H1 (cell line): ENCODE data around the gene ATP9B. TPM values are rescaled to one million over a fixed set of nuclear protein-coding genes. Genes with fewer than 3 reads are reported as not detected.

Experiments used
- CTCF ChIA-PET: fragments of 300-600 bp; sonication (Branson Sonifier 250); formaldehyde crosslinking; loops from one replicate; lab custom pipeline; 2021; ENCODE audit not compliant: partially characterized antibody; lab: Charles Lee
- POLR2A ChIA-PET: fragments of 300-600 bp; sonication (Branson Sonifier 250); formaldehyde crosslinking; loops from one replicate; lab custom pipeline; 2021; ENCODE audit warnings: inconsistent platforms; ENCODE audit not compliant: partially characterized antibody; lab: Charles Lee
- DNase-seq, 2 experiments: peaks; one replicate each; pipeline versions ENCODE4 v3.0.0 to v3.0.0-alpha.2; 2010 to 2022; ENCODE audit warnings: low spot score in 2 of 2, low read depth in 1 of 2, mixed read lengths in 1 of 2
- FAIRE-seq: peaks from 2 replicates; lab custom pipeline; 2011; peaks lifted over from hg19 to GRCh38; lab: Jason Lieb, UNC
- H2AFZ ChIP-seq: 2 replicates; pipeline ENCODE4 v1.8.1; 2012; ENCODE audit warnings: low read length, inconsistent platforms
- H2AK5ac ChIP-seq: 2 replicates; pipeline ENCODE4 v1.6.1; 2013; ENCODE audit warnings: low read depth, low read length
- H2BK120ac ChIP-seq: replicated peaks from 2 replicates; pipeline ENCODE3; 2013; ENCODE audit warnings: low read depth, low read length, inconsistent platforms
- H2BK12ac ChIP-seq: 2 replicates; pipeline ENCODE4 v1.6.1; 2013; ENCODE audit warnings: low read depth, low read length
- H2BK15ac ChIP-seq: 2 replicates; pipeline ENCODE4 v1.6.1; 2013; ENCODE audit warnings: low read length
- H2BK20ac ChIP-seq: 2 replicates; pipeline ENCODE4 v1.6.1; 2013; ENCODE audit warnings: low read length
- H2BK5ac ChIP-seq: 2 replicates; pipeline ENCODE4 v1.6.1; 2013; ENCODE audit warnings: low read depth, low read length
- H3K14ac ChIP-seq: 2 replicates; pipeline ENCODE4 v1.6.1; 2013; ENCODE audit warnings: inconsistent platforms; ENCODE audit not compliant: insufficient read length
- H3K18ac ChIP-seq: 2 replicates; pipeline ENCODE4 v1.6.1; 2013; ENCODE audit warnings: low read length; ENCODE audit errors: extremely low read depth
- H3K23ac ChIP-seq: 2 replicates; pipeline ENCODE4 v1.6.1; 2013; ENCODE audit warnings: inconsistent platforms; ENCODE audit not compliant: insufficient read length
- H3K23me2 ChIP-seq: 2 replicates; pipeline ENCODE4 v1.6.1; 2013; ENCODE audit warnings: low read depth, low read length
- H3K27ac ChIP-seq: 2 replicates; pipeline ENCODE4 v1.6.1; 2011; ENCODE audit warnings: low read depth, low read length, inconsistent platforms
- H3K27me3 ChIP-seq, 4 experiments: replicated peaks in 1 of 4; 1 replicate in 1 of 4; 2 replicates in 3 of 4; pipeline versions ENCODE4 v1.6.1 to v1.8.1; 2011 to 2013; ENCODE audit warnings: low read length in 3 of 4, mild to moderate bottlenecking in 3 of 4, inconsistent platforms in 2 of 4, mixed read lengths in 2 of 4, moderate library complexity in 1 of 4; ENCODE audit not compliant: control insufficient read depth in 3 of 4, insufficient read depth in 3 of 4; ENCODE audit errors: extremely low read depth in 1 of 4
- H3K36me3 ChIP-seq, 4 experiments: 2 replicates each; pipeline versions ENCODE4 v1.6.1 to v1.8.1; 2011 to 2013; ENCODE audit warnings: mild to moderate bottlenecking in 4 of 4, low read length in 3 of 4, moderate library complexity in 2 of 4, control low read depth in 1 of 4, inconsistent platforms in 1 of 4; ENCODE audit not compliant: insufficient read depth in 4 of 4, control insufficient read depth in 2 of 4
- H3K4ac ChIP-seq: replicated peaks from 2 replicates; pipeline ENCODE3; 2013; ENCODE audit warnings: low read length, low read depth, mixed read lengths, inconsistent platforms; ENCODE audit not compliant: insufficient read length
- H3K4me1 ChIP-seq, 4 experiments: replicated peaks in 1 of 4; 1 replicate in 1 of 4; 2 replicates in 3 of 4; pipeline versions ENCODE4 v1.6.1 to v1.8.1; 2011 to 2013; ENCODE audit warnings: low read length in 3 of 4, inconsistent platforms in 2 of 4, mixed read lengths in 1 of 4; ENCODE audit not compliant: insufficient read depth in 4 of 4, control insufficient read depth in 3 of 4
- H3K4me2 ChIP-seq, 2 experiments: 2 replicates each; pipeline versions ENCODE4 v1.6.1 to v1.8.1; 2011 to 2013; ENCODE audit warnings: low read depth in 2 of 2, low read length in 2 of 2, control low read depth in 1 of 2, inconsistent platforms in 1 of 2, mild to moderate bottlenecking in 1 of 2; ENCODE audit not compliant: insufficient read depth in 1 of 2
- H3K4me3 ChIP-seq, 4 experiments: fragments of 200-600, 300-600 bp in 1 of 4; sonication (generic), shearing (Covaris generic), sonication (Bioruptor Twin) in 1 of 4; 2 replicates each; pipeline versions ENCODE4 v1.5.1 to v1.8.1; 2011 to 2016; ENCODE audit warnings: low read length in 4 of 4, low read depth in 3 of 4, control low read depth in 2 of 4, inconsistent platforms in 2 of 4, mild to moderate bottlenecking in 2 of 4, mixed read lengths in 1 of 4, moderate library complexity in 1 of 4; ENCODE audit not compliant: insufficient read depth in 2 of 4; ENCODE audit errors: extremely low read depth in 1 of 4
- H3K56ac ChIP-seq: replicated peaks from 2 replicates; pipeline ENCODE3; 2013; ENCODE audit warnings: low read depth, mild to moderate bottlenecking, mixed read lengths, low read length, inconsistent platforms; ENCODE audit not compliant: insufficient read length
- H3K79me1 ChIP-seq: 2 replicates; pipeline ENCODE4 v1.6.1; 2013; ENCODE audit warnings: low read depth, low read length, control low read depth
- H3K79me2 ChIP-seq, 2 experiments: 2 replicates each; pipeline versions ENCODE4 v1.6.1 to v1.8.1; 2012 to 2013; ENCODE audit warnings: low read length in 2 of 2, mild to moderate bottlenecking in 2 of 2, inconsistent platforms in 1 of 2; ENCODE audit not compliant: insufficient read depth in 2 of 2, control insufficient read depth in 1 of 2
- H3K9ac ChIP-seq, 4 experiments: replicated peaks in 1 of 4; 1 replicate in 1 of 4; 2 replicates in 3 of 4; pipeline versions ENCODE4 v1.6.1 to v1.8.1; 2011 to 2013; ENCODE audit warnings: low read depth in 3 of 4, low read length in 3 of 4, control low read depth in 2 of 4, mild to moderate bottlenecking in 2 of 4, moderate library complexity in 2 of 4, inconsistent platforms in 1 of 4; ENCODE audit errors: extremely low read depth in 1 of 4
- H3K9me3 ChIP-seq, 2 experiments: 2 replicates each; pipeline versions ENCODE4 v1.6.1 to v1.8.1; 2012 to 2013; ENCODE audit warnings: mild to moderate bottlenecking in 2 of 2, moderate library complexity in 2 of 2, control low read depth in 1 of 2, inconsistent platforms in 1 of 2, low read depth in 1 of 2, low read length in 1 of 2, mixed read lengths in 1 of 2; ENCODE audit not compliant: insufficient read depth in 2 of 2
- H4K20me1 ChIP-seq, 2 experiments: replicated peaks in 1 of 2; 2 replicates each; pipeline versions ENCODE3 to v1.8.1; 2011 to 2013; ENCODE audit warnings: inconsistent platforms in 2 of 2, low read length in 2 of 2, mild to moderate bottlenecking in 1 of 2; ENCODE audit not compliant: insufficient read depth in 2 of 2, control insufficient read depth in 1 of 2
- H4K5ac ChIP-seq: 2 replicates; pipeline ENCODE4 v1.6.1; 2013; ENCODE audit warnings: low read length, low read depth, mixed read lengths, inconsistent platforms; ENCODE audit not compliant: insufficient read length
- H4K8ac ChIP-seq: 2 replicates; pipeline ENCODE4 v1.8.0; 2013; ENCODE audit warnings: mild to moderate bottlenecking, moderate library complexity, low read length, inconsistent platforms; ENCODE audit not compliant: insufficient read depth; ENCODE audit errors: extremely low read depth
- H4K91ac ChIP-seq: replicated peaks from 2 replicates; pipeline ENCODE3; 2013; ENCODE audit warnings: low read length, mixed read lengths, inconsistent platforms; ENCODE audit not compliant: insufficient read length
- CHD1 ChIP-seq: IDR thresholded peaks from 2 replicates; pipeline ENCODE4 v1.6.1; 2012; ENCODE audit warnings: low read depth, low read length, improper control_type of control experiment
- JUND ChIP-seq: IDR thresholded peaks from 2 replicates; pipeline ENCODE4 v1.6.1; 2011; ENCODE audit warnings: mild to moderate bottlenecking, improper control_type of control experiment, low read length
- KDM4A ChIP-seq: IDR thresholded peaks from one replicate; pipeline ENCODE4 v1.7.1; 2012; ENCODE audit warnings: low read depth, mild to moderate bottlenecking, moderate library complexity, low read length, inconsistent platforms; ENCODE audit not compliant: severe bottlenecking
- RNF2 ChIP-seq: fragments of 200-900, 300-1000 bp; sonication (generic); IDR thresholded peaks from 2 replicates; pipeline ENCODE4 v1.7.1; 2016; ENCODE audit warnings: borderline replicate concordance, low read depth, mild to moderate bottlenecking, antibody characterized with exemption, low read length; ENCODE audit not compliant: poor library complexity, severe bottlenecking; ENCODE audit errors: missing control alignments
- SIN3A ChIP-seq, 2 experiments: IDR thresholded peaks in 1 of 2; conservative IDR thresholded peaks in 1 of 2; 2 replicates each; pipeline ENCODE4 v1.6.1; 2011 to 2012; ENCODE audit warnings: low read length in 2 of 2, improper control_type of control experiment in 1 of 2, low read depth in 1 of 2, mild to moderate bottlenecking in 1 of 2
- SP1 ChIP-seq: IDR thresholded peaks from 2 replicates; pipeline ENCODE4 v1.6.1; 2011; ENCODE audit warnings: low read depth, low read length
- SRF ChIP-seq: IDR thresholded peaks from 2 replicates; pipeline ENCODE4 v1.6.1; 2011; ENCODE audit warnings: mild to moderate bottlenecking, low read depth, low read length, moderate library complexity
- TAF7 ChIP-seq: optimal IDR thresholded peaks from 2 replicates; pipeline ENCODE3; 2011; ENCODE audit warnings: low read depth, mild to moderate bottlenecking, inconsistent platforms, low read length, moderate library complexity, borderline replicate concordance
- ZNF274 ChIP-seq: IDR thresholded peaks from 2 replicates; pipeline ENCODE4 v1.7.0; 2012; ENCODE audit warnings: low read length, borderline replicate concordance; ENCODE audit errors: extremely low read depth
- WGBS, 2 experiments: shearing (Covaris generic) in 1 of 2; methylation state at CpG; one replicate each; pipeline versions ENCODE4 v1.1.6 to v1.1.7; 2013 to 2015; ENCODE audit warnings: low lambda C conversion rate in 2 of 2, mixed read lengths in 2 of 2, inconsistent platforms in 1 of 2, low coverage in 1 of 2, missing lambda C conversion rate in 1 of 2; ENCODE audit not compliant: insufficient replicate concordance in 2 of 2, insufficient coverage in 1 of 2, insufficient read length in 1 of 2; ENCODE audit errors: extremely low coverage in 1 of 2, missing lambda C conversion rate in 1 of 2; 5-methylcytosine and 5-hydroxymethylcytosine counted together
- polyA plus RNA-seq, 7 experiments: library from polyadenylated mRNA; depleted of rRNA in 3 of 7; stranded (reverse) in 5 of 7; unstranded in 2 of 7; fragments of >200 nt in 5 of 7; fragments of 200-250 nt in 2 of 7; gene quantifications; 1 replicate in 5 of 7; 2 replicates in 1 of 7; 4 replicates in 1 of 7; pipeline versions ENCODE4 v1.2.1 to v1.2.3, GENCODE V29; 2011 to 2013; ENCODE audit warnings: missing spikeins in 2 of 7, mixed read lengths in 2 of 7
- total RNA-seq: library from RNA; stranded (reverse); fragmentation: NEBNext Ultra II Directional; extraction: Animal tissue kit (Norgen Biotek cat#: 25700); gene quantifications from 2 replicates; pipeline ENCODE4 v1.2.1, GENCODE V29; 2021

ATP9B gene
- total and polyA plus RNA-seq, 2 of the 8 experiments (the other 6 are each of a cell fraction or from before 2014, with no cell fraction given): 15.1 to 21.7 TPM

DNA sequence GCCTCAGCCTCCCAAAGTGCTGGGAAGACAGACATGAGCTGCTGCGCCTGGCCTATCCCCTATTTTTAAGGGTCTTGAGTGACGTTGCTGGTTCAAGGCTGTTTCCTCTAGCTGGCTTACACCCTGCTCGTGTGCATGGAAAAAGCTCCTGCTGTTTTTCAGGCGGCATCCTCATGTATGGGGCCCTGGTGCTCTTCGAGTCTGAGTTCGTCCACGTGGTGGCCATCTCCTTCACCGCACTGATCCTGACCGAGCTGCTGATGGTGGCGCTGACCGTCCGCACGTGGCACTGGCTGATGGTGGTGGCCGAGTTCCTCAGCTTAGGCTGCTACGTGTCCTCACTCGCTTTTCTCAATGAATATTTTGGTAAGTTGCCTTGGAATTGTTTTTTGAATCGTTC lies 304.5 kb downstream of the ATP9B start:
- Histone ChIP-seq H2BK120ac (no peak overlapping the region), H2AK5ac (no peak overlapping the region), H2AFZ (no peak overlapping the region), H3K4me3 (no peak overlapping the region), H4K5ac (no peak overlapping the region), H2BK15ac (no peak overlapping the region), H3K27ac (no peak overlapping the region), H3K4me1 (no peaks in the 10 kb centered on the region), H3K4me2 (no peak overlapping the region), H3K14ac (no peak overlapping the region), H2BK20ac (no peak overlapping the region), H2BK12ac (no peak overlapping the region), H3K18ac (no peak overlapping the region), H3K23me2 (no peaks in the 10 kb centered on the region), H3K27me3 (no peaks in the 10 kb centered on the region), H4K8ac (no peak overlapping the region), H3K4ac (no peak overlapping the region), H4K20me1 (no peaks in the 10 kb centered on the region), H2BK5ac (no peak overlapping the region), H4K91ac (no peak overlapping the region), H3K56ac (no peak overlapping the region), H3K79me1 (no peaks in the 10 kb centered on the region), H3K23ac (no peak overlapping the region), H3K36me3 (no peaks in the 10 kb centered on the region; a peak in 1 of 8 replicates), H3K79me2 (no peaks in the 10 kb centered on the region), H3K9me3 (no peaks in the 10 kb centered on the region; a peak in 1 of 4 replicates), H3K9ac (no peak overlapping the region)
- 92% methylated on average over 17 of the region's 17 CpGs; no CpG with 5 or more reads in 1 of the 2 experiments for whole genome bisulfite sequencing, 2 experiments
- no peak for TF ChIP-seq RNF2
- no peak for TF ChIP-seq JUND
- TF ChIP-seq SP1: no peak
- no peak for TF ChIP-seq KDM4A
- no peak for TF ChIP-seq ZNF274
- TF ChIP-seq TAF7: no peak
- TF ChIP-seq SRF: no peak
- no peak for TF ChIP-seq CHD1
- no peak for TF ChIP-seq SIN3A (conservative IDR thresholded peaks at IDR 0.05 in 1 of 2, IDR thresholded peaks at IDR 0.05 in 1 of 2; ENCODE audit: low read depth in 1 of 2, low read length in 2 of 2)
- ChIA-PET CTCF (no interaction called here), POLR2A (interaction anchor here (0.6 kb wide), 1 partner anchor 418 kb away, joined by 3 read pairs; no protein-coding TSS in a partner anchor)
- no peak for DNase-seq
- no peak for FAIRE-seq
